GM21529 (cell line): ENCODE measurements around the gene GCLM.

Source experiments
- ATAC-seq: cut with Tn5 transposase; IDR thresholded peaks from one replicate; pipeline ENCODE4 v1.9.1; 2021; ENCODE audit not compliant: unreplicated experiment

Gene GCLM

GRCh38 chr1:93847811-93848288 lies 61.4 kb downstream of the GCLM start:
- ATAC-seq: peak; percentile 25

GRCh38 chr1:93846992-93847810 lies 62.0 kb downstream of the GCLM start:
- ATAC-seq: peak; percentile 69

GRCh38 chr1:93846206-93846991 lies 62.8 kb downstream of the GCLM start:
- ATAC-seq: peak; percentile 56

GRCh38 chr1:93845538-93846205 lies 63.6 kb downstream of the GCLM start:
- peak; percentile 5 for ATAC-seq

DNA sequence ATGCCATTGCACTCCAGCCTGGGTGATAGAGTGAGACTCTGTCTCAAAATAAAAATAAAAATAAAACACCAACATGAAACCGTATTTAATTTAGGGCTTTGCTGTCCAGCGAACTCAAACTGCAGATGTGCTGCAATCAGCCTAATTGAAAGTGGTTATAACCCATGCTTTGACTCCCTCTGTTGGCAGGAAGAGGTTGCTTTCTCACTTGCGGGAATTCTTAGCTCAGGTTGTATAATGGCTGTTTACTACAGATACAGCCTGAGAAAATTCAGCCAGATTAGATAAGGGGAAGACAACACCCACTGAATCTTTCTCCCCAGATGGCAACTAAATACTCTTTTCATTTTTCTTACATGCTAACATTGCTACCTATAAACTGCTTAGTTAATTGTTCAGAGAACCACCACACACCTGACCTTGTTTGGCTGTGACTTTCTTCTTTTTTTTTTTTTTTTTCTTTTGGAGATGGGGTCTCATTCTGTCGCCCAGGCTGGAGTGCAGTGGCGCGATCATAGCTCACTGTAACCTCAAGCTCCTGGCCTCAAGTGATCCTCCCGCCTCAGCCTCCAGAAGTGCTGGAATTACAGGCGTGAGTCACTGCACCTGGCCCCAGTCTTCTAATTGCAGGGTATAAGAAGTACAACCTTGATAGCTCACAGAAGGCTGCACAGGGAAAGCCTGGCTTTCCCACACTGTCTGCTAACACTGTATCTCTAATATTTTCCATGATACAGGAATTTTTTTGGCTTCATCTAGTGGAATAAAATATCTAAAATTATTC lies 64.8 kb downstream of the GCLM start:
- no peak for ATAC-seq

GRCh38 chr1:93842750-93843500 lies 66.3 kb downstream of the GCLM start:
- ATAC-seq: no peak

GRCh38 chr1:93841771-93842170 lies 67.5 kb downstream of the GCLM start:
- ATAC-seq: no peak

DNA sequence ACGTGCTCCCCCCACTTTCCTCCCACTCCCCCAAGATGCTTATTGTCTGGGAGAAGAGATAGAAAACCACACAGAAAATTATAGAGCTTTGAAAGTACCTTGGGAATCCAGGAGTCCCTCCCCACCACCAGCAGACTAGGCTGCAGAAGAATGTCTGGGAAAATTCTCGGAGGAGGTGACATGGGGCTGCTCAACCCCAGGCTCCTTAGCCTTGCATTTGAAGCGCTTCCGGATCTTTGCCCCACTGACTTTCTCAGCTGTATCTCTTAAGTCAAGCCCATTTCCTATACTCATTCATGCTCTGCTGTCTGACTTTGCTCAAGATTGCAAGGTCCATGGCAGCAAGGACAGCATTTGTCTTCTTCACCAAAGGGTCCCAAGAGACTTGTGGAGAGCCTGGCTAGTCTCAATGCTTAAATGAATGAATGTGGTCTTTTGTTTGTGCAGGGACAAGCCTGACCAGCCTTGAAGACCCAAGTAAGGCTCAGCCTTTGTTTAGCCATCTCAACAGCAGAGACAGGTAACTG lies 68.2 kb downstream of the GCLM start:
- ATAC-seq: no peak

GRCh38 chr1:93839753-93840152 lies 69.5 kb downstream of the GCLM start:
- ATAC-seq: no peak

DNA sequence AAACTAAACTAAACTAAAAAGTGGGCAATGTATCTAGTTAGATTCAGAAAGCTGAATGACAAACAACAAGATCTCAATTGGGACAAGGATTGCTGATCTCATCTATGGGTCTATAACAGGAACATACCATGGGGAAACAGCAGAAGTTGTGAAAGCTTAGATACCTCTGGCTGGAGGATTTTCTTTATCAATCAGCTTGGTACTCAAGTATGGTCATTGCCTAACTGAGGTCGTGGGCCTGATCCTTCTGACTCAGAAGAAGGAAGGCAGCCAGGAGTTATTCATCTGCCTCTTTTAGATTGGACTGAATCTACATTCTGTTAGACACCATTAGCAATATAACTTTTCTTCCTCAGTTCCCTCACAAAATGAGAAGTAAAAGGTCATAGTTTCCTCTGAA lies 69.9 kb downstream of the GCLM start:
- ATAC-seq: no peak

- ATAC-seq: no peak
Observed at GRCh38 chr1:93837961-93838360, 71.3 kb downstream of the GCLM start.
